GM12891 (cell line): ENCODE data around the gene SCAMP4.

Experiments used
- PAX5 ChIP-seq: IDR thresholded peaks from 2 replicates; pipeline ENCODE4 v1.6.1; 2011; ENCODE audit warnings: low read length, moderate library complexity, mild to moderate bottlenecking; ENCODE audit not compliant: insufficient read depth, severe bottlenecking
- POLR2A ChIP-seq: IDR thresholded peaks from 2 replicates; pipeline ENCODE4 v1.6.1; 2011; ENCODE audit warnings: low read depth, low read length, control low read depth
- POLR2AphosphoS5 ChIP-seq: IDR thresholded peaks from 2 replicates; pipeline ENCODE4 v1.6.1; 2011; ENCODE audit warnings: low read depth, low read length, control low read depth
- POU2F2 ChIP-seq: IDR thresholded peaks from 2 replicates; pipeline ENCODE4 v1.6.1; 2011; ENCODE audit warnings: low read depth, mild to moderate bottlenecking, control low read depth, low read length, moderate library complexity
- SPI1 ChIP-seq: IDR thresholded peaks from 2 replicates; pipeline ENCODE4 v1.6.1; 2011; ENCODE audit warnings: low read depth, low read length, control low read depth
- TAF1 ChIP-seq: IDR thresholded peaks from 2 replicates; pipeline ENCODE4 v1.6.1; 2011; ENCODE audit warnings: low read depth, low read length, control low read depth

DNA sequence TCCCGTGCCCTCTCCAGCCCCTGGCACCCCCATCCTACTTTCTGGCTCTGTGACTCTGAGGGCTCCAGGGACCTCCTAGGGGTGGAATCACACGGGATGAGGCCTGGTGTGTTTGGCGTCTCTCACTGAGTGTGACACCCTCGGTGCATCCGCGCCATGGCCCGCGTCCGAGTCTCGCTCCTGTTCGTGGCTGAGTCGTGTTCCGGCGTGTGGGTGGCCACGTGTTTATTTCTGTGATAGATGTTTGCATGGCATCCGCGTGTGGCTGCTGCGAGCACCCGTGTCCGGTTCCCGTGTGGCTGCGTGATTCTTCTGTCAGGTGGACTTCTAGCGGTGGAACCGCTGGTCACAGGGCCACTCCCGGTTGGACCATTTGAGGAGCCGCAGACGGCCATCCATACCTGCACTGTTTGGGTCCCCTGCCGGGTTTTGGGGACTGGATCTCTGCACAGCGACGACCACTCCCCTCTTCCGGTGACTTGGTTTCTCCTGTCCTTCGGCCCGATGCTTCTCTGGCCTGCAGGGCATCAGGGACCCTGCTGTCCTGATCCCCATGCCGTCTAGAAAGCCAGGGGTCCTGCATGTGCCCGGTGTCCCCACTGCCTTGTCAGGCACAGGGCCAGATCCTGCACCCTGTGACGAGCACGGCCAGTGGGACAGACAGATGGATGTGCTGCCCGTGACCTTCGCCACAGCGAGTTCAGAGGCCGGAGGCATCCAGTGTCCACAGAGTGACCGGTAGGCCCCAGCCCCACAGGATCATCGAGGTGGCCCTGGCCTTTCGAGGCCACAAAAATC, 44.3 kb downstream of the SCAMP4 start:
- TF ChIP-seq POLR2AphosphoS5 (no peak), TAF1 (no peak), POLR2A (no peak), SPI1 (no peak), PAX5 (no peak), POU2F2 (no peak)
